ENCODE data around the gene MFN2. TPM values are rescaled to one million over a fixed set of nuclear protein-coding genes. Genes with fewer than 3 reads are reported as not detected.

MFN2 gene
- total RNA-seq, 2 experiments from 2014 or later, result 28.3 to 52.7 TPM

- no peak overlapping the region for H3K4me3 ChIP-seq (ENCODE audit: low read depth, low read length, poor library complexity, severe bottlenecking)
- ChIA-PET CTCF (ENCODE audit: unreplicated experiment) (no interaction called here), POLR2A (interaction anchor here (0.6 kb wide), 3 partner anchors 193 to 323 kb away, joined by 3 to 4 read pairs (median 3); no protein-coding TSS in a partner anchor)
- no peak for DNase-seq (ENCODE audit: low spot score)
- H3K4me2 ChIP-seq (ENCODE audit: low read length), result no peak overlapping the region
- peaks cover 27% of the 10 kb centered on the region for H3K79me2 ChIP-seq (ENCODE audit: insufficient read depth, low read depth, low read length)
- BruUV-seq (replicated peaks), result no TSS peak
- H2AFZ ChIP-seq (ENCODE audit: low read length), result no peak overlapping the region
- H3K9me2 ChIP-seq (ENCODE audit: insufficient read depth, low read length), result no peaks in the 10 kb centered on the region
- no peaks in the 10 kb centered on the region for H3K9me3 ChIP-seq (ENCODE audit: low read length)
- no peak overlapping the region for H3K27ac ChIP-seq (ENCODE audit: low read depth, low read length, poor library complexity, severe bottlenecking)
- intact Hi-C loops (cut with micrococcal nuclease; ENCODE audit: unreplicated experiment), result loop anchor here (10.0 kb wide), 1 partner anchor 251 kb away; the partner anchor contains the start of gene AGTRAP
- TF ChIP-seq CTCF (conservative IDR thresholded peaks at IDR 0.05; ENCODE audit: low read length) (no peak), EZH2phosphoT487 (IDR thresholded peaks at IDR 0.05; ENCODE audit: borderline replicate concordance, low read depth, low read length) (no peak)
- H4K20me1 ChIP-seq (ENCODE audit: insufficient read depth, low read length), result no peaks in the 10 kb centered on the region
- peaks cover 82% of the 10 kb centered on the region for H3K36me3 ChIP-seq (ENCODE audit: insufficient read depth, low read length)
- peaks cover 16% of the 10 kb centered on the region for H3K4me1 ChIP-seq (ENCODE audit: insufficient read depth, low read length, poor library complexity, severe bottlenecking)
These were observed 5.6 kb downstream of the MFN2 start for GRCh38 chr1:11985851-11986250.

DNA sequence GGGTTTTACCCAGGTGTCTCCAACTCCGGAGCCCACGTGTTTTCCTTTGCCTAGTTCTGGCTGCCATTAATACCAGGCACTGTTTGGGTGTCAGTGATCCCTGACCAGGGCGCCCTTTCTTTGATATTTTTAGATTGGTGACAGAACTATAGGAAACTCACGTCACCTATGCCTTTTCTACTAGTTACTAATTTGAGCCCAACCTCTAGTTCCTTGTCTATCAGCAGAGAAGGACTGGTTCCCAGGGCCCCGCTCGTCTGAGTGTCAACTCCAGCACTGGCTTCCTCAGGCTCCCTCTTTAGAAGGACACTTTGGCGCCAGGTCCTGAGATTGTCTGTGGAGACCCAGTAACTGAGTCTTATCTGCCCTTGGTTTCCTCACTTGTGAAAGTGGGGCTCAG lies 9.4 kb downstream of the MFN2 start:
- H3K27ac ChIP-seq (ENCODE audit: low read depth, low read length, poor library complexity, severe bottlenecking), result no peak overlapping the region
- CTCF ChIA-PET (ENCODE audit: unreplicated experiment), result no interaction called here
- no peaks in the 10 kb centered on the region for H3K9me2 ChIP-seq (ENCODE audit: insufficient read depth, low read length)
- no peak overlapping the region for H2AFZ ChIP-seq (ENCODE audit: low read length)
- peaks cover 85% of the 10 kb centered on the region for H3K36me3 ChIP-seq (ENCODE audit: insufficient read depth, low read length)
- no peak overlapping the region for H3K4me3 ChIP-seq (ENCODE audit: low read depth, low read length, poor library complexity, severe bottlenecking)
- POLR2A ChIA-PET, result no interaction called here
- intact Hi-C loops (cut with micrococcal nuclease; ENCODE audit: unreplicated experiment), result loop anchor here (10.0 kb wide), 1 partner anchor 255 kb away; the partner anchor contains the start of gene AGTRAP
- no peaks in the 10 kb centered on the region for H3K9me3 ChIP-seq (ENCODE audit: low read length)
- BruUV-seq (replicated peaks), result no TSS peak
- no peak for DNase-seq (ENCODE audit: low spot score)
- no peaks in the 10 kb centered on the region for H4K20me1 ChIP-seq (ENCODE audit: insufficient read depth, low read length)
- H3K4me1 ChIP-seq (ENCODE audit: insufficient read depth, low read length, poor library complexity, severe bottlenecking), result no peaks in the 10 kb centered on the region
- no peak overlapping the region for H3K4me2 ChIP-seq (ENCODE audit: low read length)
- peaks cover 9% of the 10 kb centered on the region for H3K79me2 ChIP-seq (ENCODE audit: insufficient read depth, low read depth, low read length)
- TF ChIP-seq CTCF (conservative IDR thresholded peaks at IDR 0.05; ENCODE audit: low read length) (no peak), EZH2phosphoT487 (IDR thresholded peaks at IDR 0.05; ENCODE audit: borderline replicate concordance, low read depth, low read length) (no peak)

DNA sequence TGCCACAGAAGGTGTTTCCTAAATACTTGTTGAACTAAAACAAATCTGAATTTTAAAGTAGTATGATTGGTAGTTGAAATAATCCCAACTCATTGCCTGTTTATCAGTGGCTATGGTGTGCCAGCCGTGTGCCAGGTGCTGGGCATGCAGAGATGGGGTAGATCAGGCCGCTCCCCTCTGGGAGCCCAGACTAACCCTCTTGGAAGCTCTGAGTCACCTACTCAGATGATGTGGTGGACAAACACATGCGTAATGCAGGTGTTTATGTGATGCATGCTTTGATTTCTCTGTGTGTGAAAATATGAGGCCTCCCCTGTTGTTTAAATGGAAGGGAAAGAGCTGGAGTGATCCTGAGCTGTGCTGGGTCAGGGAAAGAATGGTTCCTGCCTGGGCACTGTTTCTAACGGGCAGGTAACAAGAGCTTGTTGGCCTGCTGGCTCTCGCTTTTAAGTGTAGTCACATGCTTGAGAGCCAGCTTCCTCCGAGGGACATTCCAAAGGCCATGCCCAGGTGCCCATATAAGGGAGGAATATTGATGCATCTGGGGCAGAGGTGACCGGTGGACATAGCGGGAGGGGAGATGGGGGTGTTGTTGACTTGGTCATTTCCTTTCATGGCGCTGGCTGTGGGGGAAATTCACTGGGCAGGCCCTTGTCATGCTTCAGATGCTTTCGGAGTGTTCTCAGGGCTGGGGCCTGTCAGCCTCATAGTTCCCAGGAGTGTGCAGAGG lies 10.2 kb downstream of the MFN2 start:
- intact Hi-C loops (cut with micrococcal nuclease; ENCODE audit: unreplicated experiment), result no loop called here
- H3K79me2 ChIP-seq (ENCODE audit: insufficient read depth, low read depth, low read length), result peaks cover 9% of the 10 kb centered on the region

More for the DNA sequence above, 10.2 kb downstream of the MFN2 start:
- BruUV-seq (replicated peaks), result no TSS peak
- Histone ChIP-seq H3K9me2 (ENCODE audit: insufficient read depth, low read length) (no peaks in the 10 kb centered on the region), H3K4me1 (ENCODE audit: insufficient read depth, low read length, poor library complexity, severe bottlenecking) (no peaks in the 10 kb centered on the region), H2AFZ (ENCODE audit: low read length) (no peak overlapping the region), H3K4me3 (ENCODE audit: low read depth, low read length, poor library complexity, severe bottlenecking) (no peak overlapping the region), H3K36me3 (ENCODE audit: insufficient read depth, low read length) (peaks cover 87% of the 10 kb centered on the region), H4K20me1 (ENCODE audit: insufficient read depth, low read length) (no peaks in the 10 kb centered on the region), H3K9me3 (ENCODE audit: low read length) (no peaks in the 10 kb centered on the region), H3K4me2 (ENCODE audit: low read length) (no peak overlapping the region), H3K27ac (ENCODE audit: low read depth, low read length, poor library complexity, severe bottlenecking) (no peak overlapping the region)
- ChIA-PET CTCF (ENCODE audit: unreplicated experiment) (no interaction called here), POLR2A (no interaction called here)
- TF ChIP-seq EZH2phosphoT487 (IDR thresholded peaks at IDR 0.05; ENCODE audit: borderline replicate concordance, low read depth, low read length) (no peak), CTCF (conservative IDR thresholded peaks at IDR 0.05; ENCODE audit: low read length) (no peak)
- DNase-seq (ENCODE audit: low spot score), result no peak
